Tongue (tissue), 2 donors: ENCODE results near the gene ROR2. TPM values are rescaled to one million over a fixed set of nuclear protein-coding genes. Genes with fewer than 3 reads are reported as not detected.

ENCODE experiments used
- DNase-seq: peaks from one replicate; pipeline ENCODE4 v3.0.0-alpha.2; 2015
- total RNA-seq: library from RNA; depleted of rRNA; stranded (reverse); fragments of >200 nt; gene quantifications from one replicate; pipeline ENCODE4 v1.2.3, GENCODE V29; 2014

ROR2 gene
- total RNA-seq, 1 donor from 2014 or later, result 14.0 TPM

- DNase-seq, result peak; percentile 50
Measured at GRCh38 chr9:91900055-91900796, 49.8 kb downstream of the ROR2 start.

GRCh38 chr9:91899594-91899993 is 50.4 kb downstream of the ROR2 start:
- DNase-seq, result no peak

- no peak for DNase-seq
Measured at GRCh38 chr9:91899219-91899563, 50.8 kb downstream of the ROR2 start.

GRCh38 chr9:91898451-91899218 is 51.4 kb downstream of the ROR2 start:
- no peak for DNase-seq

- DNase-seq, result no peak
Measured at GRCh38 chr9:91897201-91897600, 52.8 kb downstream of the ROR2 start.

GRCh38 chr9:91896513-91897121 is 53.4 kb downstream of the ROR2 start:
- DNase-seq, result peak; percentile 77

- no peak for DNase-seq
Measured at GRCh38 chr9:91896097-91896496, 53.9 kb downstream of the ROR2 start.

- DNase-seq, result no peak
Measured at GRCh38 chr9:91894536-91894935, 55.5 kb downstream of the ROR2 start.

GRCh38 chr9:91894023-91894422 is 56.0 kb downstream of the ROR2 start:
- no peak for DNase-seq

GRCh38 chr9:91891915-91892314 is 58.1 kb downstream of the ROR2 start:
- DNase-seq, result no peak

GRCh38 chr9:91890662-91891061 is 59.4 kb downstream of the ROR2 start:
- no peak for DNase-seq

- no peak for DNase-seq
Measured at GRCh38 chr9:91889161-91889911, 60.7 kb downstream of the ROR2 start.

GRCh38 chr9:91886414-91887076 is 63.5 kb downstream of the ROR2 start:
- DNase-seq, result no peak

GRCh38 chr9:91885746-91886413 is 64.1 kb downstream of the ROR2 start:
- no peak for DNase-seq

GRCh38 chr9:91884696-91885687 is 65.0 kb downstream of the ROR2 start:
- DNase-seq, result peak; percentile 55

- no peak for DNase-seq
Measured at GRCh38 chr9:91884153-91884552, 65.9 kb downstream of the ROR2 start.

GRCh38 chr9:91883503-91883902 is 66.5 kb downstream of the ROR2 start:
- no peak for DNase-seq

- no peak for DNase-seq
Measured at GRCh38 chr9:91882627-91883026, 67.4 kb downstream of the ROR2 start.

- DNase-seq, result no peak
Measured at GRCh38 chr9:91880378-91880972, 69.6 kb downstream of the ROR2 start.

GRCh38 chr9:91879231-91879630 is 70.8 kb downstream of the ROR2 start:
- no peak for DNase-seq
